ENCODE results near the gene PCDH10. TPM values are rescaled to one million over a fixed set of nuclear protein-coding genes. Genes with fewer than 3 reads are reported as not detected.

Gene PCDH10
- total and polyA plus RNA-seq, 9 of the 15 experiments (the other 6 are each of a cell fraction or from before 2014, with no cell fraction given), result 0.04 to 1.4 (median 0.29) TPM

- TF ChIP-seq, protein P1, sequence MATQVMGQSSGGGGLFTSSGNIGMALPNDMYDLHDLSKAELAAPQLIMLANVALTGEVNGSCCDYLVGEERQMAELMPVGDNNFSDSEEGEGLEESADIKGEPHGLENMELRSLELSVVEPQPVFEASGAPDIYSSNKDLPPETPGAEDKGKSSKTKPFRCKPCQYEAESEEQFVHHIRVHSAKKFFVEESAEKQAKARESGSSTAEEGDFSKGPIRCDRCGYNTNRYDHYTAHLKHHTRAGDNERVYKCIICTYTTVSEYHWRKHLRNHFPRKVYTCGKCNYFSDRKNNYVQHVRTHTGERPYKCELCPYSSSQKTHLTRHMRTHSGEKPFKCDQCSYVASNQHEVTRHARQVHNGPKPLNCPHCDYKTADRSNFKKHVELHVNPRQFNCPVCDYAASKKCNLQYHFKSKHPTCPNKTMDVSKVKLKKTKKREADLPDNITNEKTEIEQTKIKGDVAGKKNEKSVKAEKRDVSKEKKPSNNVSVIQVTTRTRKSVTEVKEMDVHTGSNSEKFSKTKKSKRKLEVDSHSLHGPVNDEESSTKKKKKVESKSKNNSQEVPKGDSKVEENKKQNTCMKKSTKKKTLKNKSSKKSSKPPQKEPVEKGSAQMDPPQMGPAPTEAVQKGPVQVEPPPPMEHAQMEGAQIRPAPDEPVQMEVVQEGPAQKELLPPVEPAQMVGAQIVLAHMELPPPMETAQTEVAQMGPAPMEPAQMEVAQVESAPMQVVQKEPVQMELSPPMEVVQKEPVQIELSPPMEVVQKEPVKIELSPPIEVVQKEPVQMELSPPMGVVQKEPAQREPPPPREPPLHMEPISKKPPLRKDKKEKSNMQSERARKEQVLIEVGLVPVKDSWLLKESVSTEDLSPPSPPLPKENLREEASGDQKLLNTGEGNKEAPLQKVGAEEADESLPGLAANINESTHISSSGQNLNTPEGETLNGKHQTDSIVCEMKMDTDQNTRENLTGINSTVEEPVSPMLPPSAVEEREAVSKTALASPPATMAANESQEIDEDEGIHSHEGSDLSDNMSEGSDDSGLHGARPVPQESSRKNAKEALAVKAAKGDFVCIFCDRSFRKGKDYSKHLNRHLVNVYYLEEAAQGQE (IDR thresholded peaks at IDR 0.05; ENCODE audit: borderline replicate concordance), result peak; percentile 17; the same call in 1 of the 2 replicates
- TF ChIP-seq, protein P1 (CRISPR knock-in tag; IDR thresholded peaks at IDR 0.05; ENCODE audit: low read depth), result no peak
- TF ChIP-seq SMC3 (conservative IDR thresholded peaks at IDR 0.05; ENCODE audit: insufficient read depth, low read depth, low read length), result 0 out of 2 replicates have a peak, but pooled peaks have one; percentile 21
- TF ChIP-seq PBX2 (CRISPR knock-in tag; IDR thresholded peaks at IDR 0.05; ENCODE audit: low read depth), result no peak
- 0 out of 2 replicates have a peak, but pooled peaks have one; percentile 5 for TF ChIP-seq PBX2 (tag; conservative IDR thresholded peaks at IDR 0.05; ENCODE audit: low read depth)
- TF ChIP-seq STAG1 (CRISPR knock-in tag; IDR thresholded peaks at IDR 0.05; ENCODE audit: borderline replicate concordance), result peak; percentile 46; the same call in 1 of the 2 replicates
- no peak for TF ChIP-seq GTF2A2 (tag; IDR thresholded peaks at IDR 0.05)
These were observed 2.4 kb upstream of the PCDH10 start (continued) for GRCh38 chr4:133146574-133147241.

Measured in K562 (cell line).